ENCODE measurements around the gene PCDH9.

Gene PCDH9

DNA sequence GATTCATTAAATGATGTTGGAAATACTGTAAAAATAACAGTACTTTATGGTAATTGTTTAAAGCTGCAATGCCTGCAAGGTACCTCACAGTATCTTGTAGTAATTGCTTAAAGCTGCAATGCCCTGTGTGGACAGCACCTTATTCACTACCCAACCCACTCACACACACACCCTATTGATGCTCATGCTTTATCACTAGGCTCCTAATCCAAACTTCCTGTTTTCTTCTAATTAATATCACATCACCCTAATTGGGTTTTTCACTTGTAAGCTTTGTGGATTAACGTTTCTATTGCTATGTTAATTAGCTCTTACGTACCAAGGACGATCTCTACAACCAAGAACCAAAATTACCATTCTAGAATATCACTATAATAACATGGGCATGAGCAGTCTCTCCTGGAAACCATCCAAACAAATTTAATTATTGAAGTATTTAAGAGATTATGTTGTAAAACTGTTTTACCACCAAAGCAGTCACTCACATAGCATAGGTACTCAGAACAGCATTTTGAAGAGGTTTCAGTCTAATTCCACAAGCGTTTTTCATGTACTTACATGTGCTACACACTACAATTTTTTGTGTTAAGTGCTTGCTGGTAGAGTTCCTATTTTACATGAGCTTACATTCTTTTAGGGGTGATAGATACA lies 303.8 kb downstream of the PCDH9 start:
- Histone ChIP-seq H3K4me1 (ENCODE audit: insufficient read depth, poor library complexity, severe bottlenecking) (peaks cover 15% of the 10 kb centered on the region), H3K36me3 (ENCODE audit: low read depth) (no peaks in the 10 kb centered on the region), H3K27ac (ENCODE audit: poor library complexity, severe bottlenecking) (peak overlapping the region; percentile 49), H3K9me3 (ENCODE audit: severe bottlenecking) (no peaks in the 10 kb centered on the region), H3K4me3 (ENCODE audit: severe bottlenecking) (no peak overlapping the region), H3K27me3 (ENCODE audit: insufficient read depth, poor library complexity, severe bottlenecking) (no peaks in the 10 kb centered on the region)
- ATAC-seq (ENCODE audit: low read depth) (no peak), DNase-seq (ENCODE audit: low spot score) (no peak)
- TF ChIP-seq CTCF (IDR thresholded peaks at IDR 0.05; ENCODE audit: poor library complexity, severe bottlenecking) = no peak

GRCh38 chr13:66922444-66922843 lies 307.7 kb downstream of the PCDH9 start:
- ATAC-seq (ENCODE audit: low read depth) (no peak), DNase-seq (ENCODE audit: low spot score) (no peak)
- H3K4me3 ChIP-seq (ENCODE audit: severe bottlenecking) = no peak overlapping the region
- H3K27me3 ChIP-seq (ENCODE audit: insufficient read depth, poor library complexity, severe bottlenecking) = no peaks in the 10 kb centered on the region
- H3K27ac ChIP-seq (ENCODE audit: poor library complexity, severe bottlenecking) = no peak overlapping the region
- H3K4me1 ChIP-seq (ENCODE audit: insufficient read depth, poor library complexity, severe bottlenecking) = peaks cover 13% of the 10 kb centered on the region
- no peak for TF ChIP-seq CTCF (IDR thresholded peaks at IDR 0.05; ENCODE audit: poor library complexity, severe bottlenecking)
- no peaks in the 10 kb centered on the region for H3K9me3 ChIP-seq (ENCODE audit: severe bottlenecking)
- no peaks in the 10 kb centered on the region for H3K36me3 ChIP-seq (ENCODE audit: low read depth)

DNA sequence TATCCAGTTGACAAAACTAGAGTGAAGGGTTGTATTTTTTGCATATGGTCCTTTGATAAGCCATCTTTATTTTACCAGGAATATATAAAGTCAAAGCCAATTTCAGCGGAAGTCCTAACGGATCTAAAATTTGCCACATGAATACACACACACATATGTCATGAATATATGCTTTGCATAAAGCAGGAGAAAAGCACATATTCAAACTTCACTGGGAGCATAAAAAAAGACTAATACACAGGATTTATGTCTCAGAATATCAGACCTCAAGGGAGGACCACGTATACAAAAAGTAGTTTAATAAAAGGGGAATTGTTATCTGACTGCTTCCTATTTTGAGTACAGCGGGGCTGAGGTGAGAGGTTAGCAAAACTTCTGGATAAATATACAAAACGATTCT lies 308.7 kb downstream of the PCDH9 start:
- ATAC-seq (ENCODE audit: low read depth) (no peak), DNase-seq (ENCODE audit: low spot score) (no peak)
- no peak overlapping the region for H3K4me3 ChIP-seq (ENCODE audit: severe bottlenecking)
- no peaks in the 10 kb centered on the region for H3K27me3 ChIP-seq (ENCODE audit: insufficient read depth, poor library complexity, severe bottlenecking)
- no peak overlapping the region for H3K27ac ChIP-seq (ENCODE audit: poor library complexity, severe bottlenecking)
- no peaks in the 10 kb centered on the region for H3K9me3 ChIP-seq (ENCODE audit: severe bottlenecking)
- no peak for TF ChIP-seq CTCF (IDR thresholded peaks at IDR 0.05; ENCODE audit: poor library complexity, severe bottlenecking)
- peaks cover 3% of the 10 kb centered on the region for H3K4me1 ChIP-seq (ENCODE audit: insufficient read depth, poor library complexity, severe bottlenecking)
- H3K36me3 ChIP-seq (ENCODE audit: low read depth) = no peaks in the 10 kb centered on the region

GRCh38 chr13:66915596-66916185 lies 314.4 kb downstream of the PCDH9 start:
- H3K9me3 ChIP-seq (ENCODE audit: severe bottlenecking) = no peaks in the 10 kb centered on the region
- DNase-seq (ENCODE audit: low spot score) (no peak), ATAC-seq (ENCODE audit: low read depth) (peak; percentile 70; the same call in 1 of the 3 replicates)
- no peak for TF ChIP-seq CTCF (IDR thresholded peaks at IDR 0.05; ENCODE audit: poor library complexity, severe bottlenecking)
- H3K27ac ChIP-seq (ENCODE audit: poor library complexity, severe bottlenecking) = no peak overlapping the region
- peaks cover 8% of the 10 kb centered on the region for H3K4me1 ChIP-seq (ENCODE audit: insufficient read depth, poor library complexity, severe bottlenecking)
- no peaks in the 10 kb centered on the region for H3K36me3 ChIP-seq (ENCODE audit: low read depth)
- no peak overlapping the region for H3K4me3 ChIP-seq (ENCODE audit: severe bottlenecking)
- no peaks in the 10 kb centered on the region for H3K27me3 ChIP-seq (ENCODE audit: insufficient read depth, poor library complexity, severe bottlenecking)

DNA sequence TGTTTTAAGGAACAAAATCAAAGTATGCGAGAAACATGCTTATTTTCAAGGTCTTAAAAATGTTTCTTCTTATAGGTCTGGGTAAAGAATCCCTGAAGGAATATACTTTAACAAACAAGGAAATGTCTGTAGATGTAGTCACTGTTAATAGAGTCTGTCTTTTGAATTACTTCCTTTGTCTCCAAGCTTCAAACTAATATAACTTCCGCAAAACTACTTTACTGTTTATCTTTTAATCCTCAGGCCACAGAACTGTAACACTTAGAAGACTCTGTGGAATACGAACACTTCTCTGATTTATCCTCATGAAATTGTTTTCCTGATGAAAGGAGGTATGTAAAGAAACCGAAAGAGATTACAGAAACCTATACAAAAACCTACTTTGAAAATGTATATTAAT lies 316.0 kb downstream of the PCDH9 start:
- Histone ChIP-seq H3K27ac (ENCODE audit: poor library complexity, severe bottlenecking) (no peak overlapping the region), H3K4me1 (ENCODE audit: insufficient read depth, poor library complexity, severe bottlenecking) (peaks cover 8% of the 10 kb centered on the region), H3K9me3 (ENCODE audit: severe bottlenecking) (no peaks in the 10 kb centered on the region), H3K36me3 (ENCODE audit: low read depth) (no peaks in the 10 kb centered on the region), H3K4me3 (ENCODE audit: severe bottlenecking) (no peak overlapping the region), H3K27me3 (ENCODE audit: insufficient read depth, poor library complexity, severe bottlenecking) (no peaks in the 10 kb centered on the region)
- ATAC-seq (ENCODE audit: low read depth) = no peak
- TF ChIP-seq CTCF (IDR thresholded peaks at IDR 0.05; ENCODE audit: poor library complexity, severe bottlenecking) = no peak
- no peak for DNase-seq (ENCODE audit: low spot score)
